Measurements from ENCODE around the gene TSPAN3. TPM values are rescaled to one million over a fixed set of nuclear protein-coding genes. Genes with fewer than 3 reads are reported as not detected.

TSPAN3 gene
- total and polyA plus RNA-seq, 2 donors (not counting 1 experiment from before 2014, with no cell fraction given): 109 to 130 TPM

- no peak overlapping the region for H3K4me3 ChIP-seq (ENCODE audit: control extremely low read depth in 1 of 5, extremely low read depth in 1 of 5, insufficient read depth in 1 of 5, low read depth in 2 of 5, low read length in 4 of 5)
- H3K9me3 ChIP-seq (ENCODE audit: control extremely low read depth in 1 of 3, control insufficient read depth in 2 of 3, insufficient read depth in 1 of 3, low read length in 2 of 3): peaks cover 0 to 17% (median 0%) of the 10 kb centered on the region in 3 donors
- WGBS (ENCODE audit: insufficient coverage): 93% methylated on average over 11 of the region's 13 CpGs
- H3K9ac ChIP-seq (ENCODE audit: low read length): no peak overlapping the region
- CTCF ChIA-PET: interaction anchor here (0.8 to 7.5 kb wide), 13 partner anchors 10 to 509 kb away, joined by 3 to 67 read pairs (median 4); no protein-coding TSS in a partner anchor
- POLR2A ChIA-PET: interaction anchor here (0.6 to 1.0 kb wide), 2 partner anchors 18 to 510 kb away, joined by 3 to 5 read pairs; no protein-coding TSS in a partner anchor
- TF ChIP-seq, protein P1, sequence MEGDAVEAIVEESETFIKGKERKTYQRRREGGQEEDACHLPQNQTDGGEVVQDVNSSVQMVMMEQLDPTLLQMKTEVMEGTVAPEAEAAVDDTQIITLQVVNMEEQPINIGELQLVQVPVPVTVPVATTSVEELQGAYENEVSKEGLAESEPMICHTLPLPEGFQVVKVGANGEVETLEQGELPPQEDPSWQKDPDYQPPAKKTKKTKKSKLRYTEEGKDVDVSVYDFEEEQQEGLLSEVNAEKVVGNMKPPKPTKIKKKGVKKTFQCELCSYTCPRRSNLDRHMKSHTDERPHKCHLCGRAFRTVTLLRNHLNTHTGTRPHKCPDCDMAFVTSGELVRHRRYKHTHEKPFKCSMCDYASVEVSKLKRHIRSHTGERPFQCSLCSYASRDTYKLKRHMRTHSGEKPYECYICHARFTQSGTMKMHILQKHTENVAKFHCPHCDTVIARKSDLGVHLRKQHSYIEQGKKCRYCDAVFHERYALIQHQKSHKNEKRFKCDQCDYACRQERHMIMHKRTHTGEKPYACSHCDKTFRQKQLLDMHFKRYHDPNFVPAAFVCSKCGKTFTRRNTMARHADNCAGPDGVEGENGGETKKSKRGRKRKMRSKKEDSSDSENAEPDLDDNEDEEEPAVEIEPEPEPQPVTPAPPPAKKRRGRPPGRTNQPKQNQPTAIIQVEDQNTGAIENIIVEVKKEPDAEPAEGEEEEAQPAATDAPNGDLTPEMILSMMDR (IDR thresholded peaks at IDR 0.05): no peak
- no peak for TF ChIP-seq EZH2 (IDR thresholded peaks at IDR 0.05; ENCODE audit: borderline replicate concordance, insufficient read depth, low read depth, low read length, poor library complexity, severe bottlenecking)
- H3K4me2 ChIP-seq (replicated peaks; ENCODE audit: low read depth, low read length, poor library complexity, severe bottlenecking): no peak overlapping the region
- H4K20me1 ChIP-seq (ENCODE audit: control insufficient read depth, insufficient read depth, low read length, poor library complexity, severe bottlenecking): peaks cover 45% of the 10 kb centered on the region
- H3K4me3 Mint-ChIP-seq: no peak overlapping the region
- ATAC-seq (ENCODE audit: low read depth) (no peak), DNase-seq (no peak)
- H3K27me3 ChIP-seq (replicated peaks in 1 of 4; ENCODE audit: control extremely low read depth in 1 of 4, control insufficient read depth in 3 of 4, insufficient read depth in 4 of 4, low read length in 3 of 4): no peaks in the 10 kb centered on the region
- peak overlapping the region; percentile 77 for H3K27ac Mint-ChIP-seq
- H3K4me1 Mint-ChIP-seq: peaks cover 23% of the 10 kb centered on the region
- H3K79me2 ChIP-seq (ENCODE audit: control insufficient read depth, insufficient read depth, low read length): no peaks in the 10 kb centered on the region
- intact Hi-C loops (cut with micrococcal nuclease): loop anchor here (5.0 kb wide), 2 partner anchors 33 to 797 kb away; no protein-coding TSS in a partner anchor
- H3K27ac ChIP-seq (ENCODE audit: low read length in 2 of 2): peak overlapping the region in 1 of 2 donors; percentile 57
- H3K27me3 Mint-ChIP-seq: no peaks in the 10 kb centered on the region
- H3K9me3 Mint-ChIP-seq (ENCODE audit: insufficient read depth): no peaks in the 10 kb centered on the region
- peaks cover 12 to 42% of the 10 kb centered on the region in 2 donors for H3K4me1 ChIP-seq (ENCODE audit: control insufficient read depth in 2 of 2, insufficient read depth in 2 of 2, low read length in 2 of 2)
- H3K36me3 ChIP-seq (replicated peaks in 1 of 2; ENCODE audit: control extremely low read depth in 1 of 2, control insufficient read depth in 1 of 2, extremely low read depth in 1 of 2, insufficient read depth in 2 of 2, low read length in 1 of 2): peaks cover 0 to 45% of the 10 kb centered on the region in 2 experiments
- no peak overlapping the region for H2AFZ ChIP-seq (ENCODE audit: insufficient read depth, low read depth, low read length, poor library complexity, severe bottlenecking)
Observed at GRCh38 chr15:77033729-77034671, 36.9 kb downstream of the TSPAN3 start.

DNA sequence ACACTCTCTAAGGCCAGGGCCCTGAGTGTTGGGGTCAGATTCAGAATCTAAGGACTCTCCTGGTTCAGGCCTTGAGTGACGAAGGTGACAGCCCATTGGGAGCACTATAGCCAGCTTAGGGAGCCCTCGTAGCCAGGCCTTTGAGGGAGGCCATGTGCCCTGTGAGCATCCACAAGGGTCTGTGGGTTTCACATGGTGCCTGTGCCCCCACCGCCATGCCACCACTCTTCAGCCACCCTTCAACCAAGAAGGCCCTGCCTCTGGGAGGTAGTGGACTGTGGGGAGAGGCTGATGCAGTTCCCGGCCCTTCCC lies 37.5 kb downstream of the TSPAN3 start:
- Histone ChIP-seq H3K4me2 (replicated peaks; ENCODE audit: low read depth, low read length, poor library complexity, severe bottlenecking) (no peak overlapping the region), H3K9me3 (ENCODE audit: control extremely low read depth in 1 of 3, control insufficient read depth in 2 of 3, insufficient read depth in 1 of 3, low read length in 2 of 3) (peaks cover 0 to 17% (median 0%) of the 10 kb centered on the region in 3 donors), H3K4me3 (ENCODE audit: control extremely low read depth in 1 of 5, extremely low read depth in 1 of 5, insufficient read depth in 1 of 5, low read depth in 2 of 5, low read length in 4 of 5) (no peak overlapping the region), H3K79me2 (ENCODE audit: control insufficient read depth, insufficient read depth, low read length) (no peaks in the 10 kb centered on the region), H4K20me1 (ENCODE audit: control insufficient read depth, insufficient read depth, low read length, poor library complexity, severe bottlenecking) (peaks cover 39% of the 10 kb centered on the region), H3K9ac (ENCODE audit: low read length) (no peak overlapping the region), H3K27ac (ENCODE audit: low read length in 2 of 2) (peak overlapping the region in 1 of 2 donors; percentile 14), H2AFZ (ENCODE audit: insufficient read depth, low read depth, low read length, poor library complexity, severe bottlenecking) (no peak overlapping the region), H3K4me1 (ENCODE audit: control insufficient read depth in 2 of 2, insufficient read depth in 2 of 2, low read length in 2 of 2) (peaks cover 12 to 42% of the 10 kb centered on the region in 2 donors), H3K36me3 (replicated peaks in 1 of 2; ENCODE audit: control extremely low read depth in 1 of 2, control insufficient read depth in 1 of 2, extremely low read depth in 1 of 2, insufficient read depth in 2 of 2, low read length in 1 of 2) (peaks cover 0 to 44% of the 10 kb centered on the region in 2 experiments), H3K27me3 (replicated peaks in 1 of 4; ENCODE audit: control extremely low read depth in 1 of 4, control insufficient read depth in 3 of 4, insufficient read depth in 4 of 4, low read length in 3 of 4) (no peaks in the 10 kb centered on the region)
- TF ChIP-seq, protein P1 (IDR thresholded peaks at IDR 0.05): no peak
- no peak for TF ChIP-seq EZH2 (IDR thresholded peaks at IDR 0.05; ENCODE audit: borderline replicate concordance, insufficient read depth, low read depth, low read length, poor library complexity, severe bottlenecking)
- Mint-ChIP-seq H3K4me1 (peaks cover 22% of the 10 kb centered on the region), H3K27me3 (no peaks in the 10 kb centered on the region), H3K27ac (peak overlapping the region; percentile 37), H3K9me3 (ENCODE audit: insufficient read depth) (no peaks in the 10 kb centered on the region), H3K4me3 (no peak overlapping the region)
- ATAC-seq (ENCODE audit: low read depth) (no peak), DNase-seq (no peak)
- POLR2A ChIA-PET: no interaction called here
- WGBS (ENCODE audit: insufficient coverage): 94% methylated on average over 2 of the region's 4 CpGs
- CTCF ChIA-PET: interaction anchor here (0.8 to 7.5 kb wide), 8 partner anchors 9 to 510 kb away, joined by 3 to 67 read pairs (median 4); no protein-coding TSS in a partner anchor
- intact Hi-C loops (cut with micrococcal nuclease): loop anchor here (5.0 kb wide), 2 partner anchors 34 to 796 kb away; no protein-coding TSS in a partner anchor

Measured in B cell (primary cell).